Fibroblast of lung (primary cell): ENCODE data around the gene LINGO3. TPM values are rescaled to one million over a fixed set of nuclear protein-coding genes. Genes with fewer than 3 reads are reported as not detected.

Experiments
- DNase-seq, 2 donors: peaks; one replicate each; pipeline versions ENCODE4 v3.0.0 to v3.0.0-alpha.2; 2010; ENCODE audit warnings: low read depth in 2 of 2
- H2AFZ ChIP-seq: 2 replicates; pipeline ENCODE4 v1.5.1; 2012; ENCODE audit warnings: low read length, control low read depth, inconsistent platforms
- H3K27ac ChIP-seq: 2 replicates; pipeline ENCODE4 v1.5.1; 2011; ENCODE audit warnings: low read length, control low read depth; ENCODE audit not compliant: insufficient read depth
- H3K27me3 ChIP-seq: 2 replicates; pipeline ENCODE4 v1.5.1; 2011; ENCODE audit warnings: mild to moderate bottlenecking, low read length; ENCODE audit not compliant: control insufficient read depth, insufficient read depth
- H3K36me3 ChIP-seq: 2 replicates; pipeline ENCODE4 v1.5.1; 2011; ENCODE audit warnings: low read length; ENCODE audit not compliant: control insufficient read depth, insufficient read depth
- H3K4me1 ChIP-seq: 2 replicates; pipeline ENCODE4 v1.5.1; 2011; ENCODE audit warnings: low read length; ENCODE audit not compliant: control insufficient read depth, insufficient read depth; ENCODE audit errors: extremely low read depth
- H3K4me2 ChIP-seq: 2 replicates; pipeline ENCODE4 v1.5.1; 2011; ENCODE audit warnings: low read length, control low read depth; ENCODE audit not compliant: insufficient read depth; ENCODE audit errors: extremely low read depth
- H3K4me3 ChIP-seq, 4 experiments: fragments of 200-600 bp in 1 of 4; sonication (generic) in 1 of 4; replicated peaks in 1 of 4; 2 replicates each; pipeline ENCODE4 v1.5.1; 2011 to 2016; ENCODE audit warnings: low read length in 4 of 4, low read depth in 3 of 4, mild to moderate bottlenecking in 3 of 4, control low read depth in 2 of 4, inconsistent platforms in 1 of 4, mixed read lengths in 1 of 4; ENCODE audit not compliant: insufficient read depth in 1 of 4; ENCODE audit errors: control extremely low read depth in 1 of 4
- H3K79me2 ChIP-seq: 2 replicates; pipeline ENCODE4 v1.5.1; 2012; ENCODE audit warnings: mild to moderate bottlenecking, low read length, inconsistent platforms; ENCODE audit not compliant: control insufficient read depth, insufficient read depth
- H3K9ac ChIP-seq: 2 replicates; pipeline ENCODE4 v1.5.1; 2011; ENCODE audit warnings: mild to moderate bottlenecking, low read length, control low read depth; ENCODE audit not compliant: insufficient read depth
- H3K9me3 ChIP-seq: 2 replicates; pipeline ENCODE4 v1.5.1; 2012; ENCODE audit warnings: low read depth, low read length; ENCODE audit not compliant: control insufficient read depth, insufficient read depth
- H4K20me1 ChIP-seq: 2 replicates; pipeline ENCODE4 v1.5.1; 2011; ENCODE audit warnings: low read length; ENCODE audit not compliant: control insufficient read depth, insufficient read depth; ENCODE audit errors: extremely low read depth
- CTCF ChIP-seq, 2 donors: IDR thresholded peaks in 1 of 2; conservative IDR thresholded peaks in 1 of 2; 1 replicate in 1 of 2; 2 replicates in 1 of 2; pipeline ENCODE4 v1.5.1; 2011 to 2012; ENCODE audit warnings: low read length in 2 of 2, control low read depth in 1 of 2, inconsistent platforms in 1 of 2, low read depth in 1 of 2, mild to moderate bottlenecking in 1 of 2
- EZH2 ChIP-seq: IDR thresholded peaks from 2 replicates; pipeline ENCODE4 v1.5.1; 2012; ENCODE audit warnings: low read length, control low read depth, mild to moderate bottlenecking; ENCODE audit errors: missing control alignments
- polyA plus RNA-seq, 2 donors: library from polyadenylated mRNA; depleted of rRNA in 1 of 2; stranded (reverse) in 1 of 2; unstranded in 1 of 2; fragments of >200 nt; gene quantifications; 2 replicates each; pipeline ENCODE4 v1.2.1, GENCODE V29; 2011 to 2012; ENCODE audit warnings: missing spikeins in 1 of 2
- total RNA-seq: library from RNA; depleted of rRNA; stranded (reverse); fragments of >200 nt; gene quantifications from 2 replicates; pipeline ENCODE4 v1.2.1, GENCODE V29; 2014

The LINGO3 gene
- total and polyA plus RNA-seq, 2 donors (not counting 1 experiment from before 2014, with no cell fraction given) = not detected

- Histone ChIP-seq H3K9me3 (no peaks in the 10 kb centered on the region), H3K4me2 (peak overlapping the region; percentile 42), H3K9ac (peak overlapping the region; percentile 97), H2AFZ (no peak overlapping the region), H3K79me2 (peaks cover 57% of the 10 kb centered on the region), H3K27ac (peak overlapping the region; percentile 95), H3K36me3 (peaks cover 20% of the 10 kb centered on the region), H3K27me3 (no peaks in the 10 kb centered on the region), H4K20me1 (peaks cover 4% of the 10 kb centered on the region), H3K4me1 (peaks cover 17% of the 10 kb centered on the region), H3K4me3 (peak overlapping the region; percentile 66 to 99 (median 84))
- no peak for TF ChIP-seq EZH2
- TF ChIP-seq CTCF (conservative IDR thresholded peaks at IDR 0.05 in 1 of 2, IDR thresholded peaks at IDR 0.05 in 1 of 2; ENCODE audit: low read depth in 1 of 2, low read length in 2 of 2) = no peak
- DNase-seq = peak; percentile 82 to 89
Observed at GRCh38 chr19:2270423-2271233, 37.3 kb downstream of the LINGO3 start.

GRCh38 chr19:2270157-2270422 lies 37.9 kb downstream of the LINGO3 start:
- Histone ChIP-seq H2AFZ (no peak overlapping the region), H3K27ac (peak overlapping the region; percentile 95), H3K4me3 (peak overlapping the region; percentile 65 to 99 (median 82)), H3K27me3 (no peaks in the 10 kb centered on the region), H3K9me3 (no peaks in the 10 kb centered on the region), H3K36me3 (peaks cover 16% of the 10 kb centered on the region), H4K20me1 (peaks cover 4% of the 10 kb centered on the region), H3K79me2 (peaks cover 52% of the 10 kb centered on the region), H3K4me1 (peaks cover 17% of the 10 kb centered on the region), H3K4me2 (no peak overlapping the region), H3K9ac (peak overlapping the region; percentile 97)
- TF ChIP-seq CTCF (conservative IDR thresholded peaks at IDR 0.05 in 1 of 2, IDR thresholded peaks at IDR 0.05 in 1 of 2; ENCODE audit: low read depth in 1 of 2, low read length in 2 of 2) = no peak
- TF ChIP-seq EZH2 = no peak
- no peak for DNase-seq

- no peaks in the 10 kb centered on the region for H3K9me3 ChIP-seq
- TF ChIP-seq EZH2 (no peak), CTCF (conservative IDR thresholded peaks at IDR 0.05 in 1 of 2, IDR thresholded peaks at IDR 0.05 in 1 of 2; ENCODE audit: low read depth in 1 of 2, low read length in 2 of 2) (no peak)
- H3K27me3 ChIP-seq = no peaks in the 10 kb centered on the region
- H3K4me3 ChIP-seq = peak overlapping the region; percentile 66 to 99 (median 86)
- H3K4me2 ChIP-seq = no peak overlapping the region
- peak; percentile 91 to 96 for DNase-seq
- H3K27ac ChIP-seq = peak overlapping the region; percentile 95
- H2AFZ ChIP-seq = no peak overlapping the region
- H3K4me1 ChIP-seq = peaks cover 17% of the 10 kb centered on the region
- peak overlapping the region; percentile 97 for H3K9ac ChIP-seq
- H3K79me2 ChIP-seq = peaks cover 49% of the 10 kb centered on the region
- H3K36me3 ChIP-seq = peaks cover 15% of the 10 kb centered on the region
- peaks cover 4% of the 10 kb centered on the region for H4K20me1 ChIP-seq
Observed at GRCh38 chr19:2269244-2270156, 38.5 kb downstream of the LINGO3 start.
